ENCODE results near the gene EXT2. TPM values are rescaled to one million over a fixed set of nuclear protein-coding genes. Genes with fewer than 3 reads are reported as not detected.

EXT2 gene
- total and polyA plus RNA-seq, 10 of the 15 experiments (the other 5 are each of a cell fraction or from before 2014, with no cell fraction given): 3.8 to 31.4 (median 17.9) TPM

DNA sequence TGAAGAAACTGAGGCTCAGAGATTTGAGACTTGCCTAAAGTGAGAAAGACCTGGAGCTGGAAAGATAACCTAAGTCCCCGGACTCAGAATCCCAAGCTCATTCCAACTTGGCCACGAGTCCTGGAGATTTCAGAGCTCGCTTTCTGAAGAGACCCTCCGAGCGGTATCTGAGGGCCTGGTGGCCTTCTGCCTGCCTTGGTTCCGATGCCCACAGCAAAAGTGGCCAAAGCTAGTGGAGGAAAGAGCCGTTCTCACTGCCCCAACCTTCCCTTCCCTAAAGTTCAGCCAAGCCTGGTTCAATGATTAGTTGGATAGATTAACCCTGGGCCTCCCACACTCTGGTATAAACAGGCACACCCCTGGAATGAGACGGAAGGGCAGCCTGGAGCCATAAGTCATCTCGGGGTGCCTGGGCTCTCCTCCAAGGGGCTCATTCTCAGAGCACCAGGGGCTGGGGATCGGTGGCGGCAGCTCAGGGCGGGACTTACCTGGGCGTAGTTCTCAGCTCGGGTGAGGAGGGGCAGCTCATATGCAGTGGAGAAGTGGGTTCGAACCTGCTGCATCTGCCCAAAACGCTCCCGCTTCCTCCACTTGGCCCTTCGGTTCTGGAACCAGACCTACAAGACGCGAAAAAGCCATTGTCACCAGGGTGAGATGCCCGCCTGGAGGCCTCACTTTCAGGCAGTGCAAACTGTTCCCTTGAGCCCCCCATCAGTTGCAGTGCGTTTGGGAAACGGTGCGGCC lies 171.7 kb downstream of the EXT2 start:
- ChIA-PET POLR2A (no interaction called here), CTCF (interaction anchor here (0.7 to 1.5 kb wide), 4 partner anchors 11 to 173 kb away, joined by 3 to 4 read pairs (median 3); no protein-coding TSS in a partner anchor), SMC1A (ENCODE audit: uncharacterized antibody, unreplicated experiment) (interaction anchor here (1.0 to 1.3 kb wide), 2 partner anchors 19 to 134 kb away, joined by 4 read pairs; no protein-coding TSS in a partner anchor), RAD21 (ENCODE audit: unreplicated experiment) (no interaction called here)
- H3K79me2 ChIP-seq (ENCODE audit: control insufficient read depth, insufficient read depth, low read length): no peaks in the 10 kb centered on the region
- DNase-seq (ENCODE audit: low read depth, low spot score): no peak
- ATAC-seq: no peak
- intact Hi-C loops (cut with micrococcal nuclease; ENCODE audit: unreplicated experiment): no loop called here
- TF ChIP-seq YY1 (IDR thresholded peaks at IDR 0.05; ENCODE audit: low read depth, low read length): no peak
- no peak for TF ChIP-seq MYC (IDR thresholded peaks at IDR 0.05; ENCODE audit: insufficient read depth, insufficient read length, insufficient replicate concordance, low read length, severe bottlenecking)
- no peak for TF ChIP-seq EGR1 (IDR thresholded peaks at IDR 0.05; ENCODE audit: borderline replicate concordance in 1 of 2, low read depth in 2 of 2, low read length in 2 of 2)
- TF ChIP-seq PAX5 (IDR thresholded peaks at IDR 0.05; ENCODE audit: borderline replicate concordance, low read depth, low read length): no peak
- TF ChIP-seq IKZF1 (conservative IDR thresholded peaks at IDR 0.05): no peak
- no peak for TF ChIP-seq TAF1 (IDR thresholded peaks at IDR 0.05; ENCODE audit: borderline replicate concordance, low read depth, low read length)
- no peak for TF ChIP-seq ESRRA (IDR thresholded peaks at IDR 0.05; ENCODE audit: low read length)
- no peak for TF ChIP-seq SMC3 (IDR thresholded peaks at IDR 0.05; ENCODE audit: borderline replicate concordance, low read length)
- no peak for TF ChIP-seq BHLHE40 (IDR thresholded peaks at IDR 0.05; ENCODE audit: borderline replicate concordance in 1 of 2, low read depth in 2 of 2, low read length in 1 of 2)
- no peaks in the 10 kb centered on the region for H3K4me1 ChIP-seq (ENCODE audit: control insufficient read depth, insufficient read depth, low read length)
- 44% methylated on average over 24 of the region's 24 CpGs for WGBS (ENCODE audit: insufficient coverage, insufficient replicate concordance, low lambda C conversion rate, missing lambda C conversion rate)
- BruUV-seq (replicated peaks): no TSS peak
- in situ Hi-C loops (cut with MboI): no loop called here
- H3K36me3 ChIP-seq (ENCODE audit: control insufficient read depth in 2 of 2, insufficient read depth in 2 of 2, low read length in 1 of 2): no peaks in the 10 kb centered on the region
- FAIRE-seq: no peak
- no peaks in the 10 kb centered on the region; a peak in 2 of 4 replicates for H3K27me3 ChIP-seq (replicated peaks in 1 of 2; ENCODE audit: control insufficient read depth in 2 of 2, insufficient read depth in 2 of 2, low read length in 1 of 2)
- no peaks in the 10 kb centered on the region for H3K9me3 ChIP-seq (replicated peaks; ENCODE audit: control insufficient read depth, insufficient read depth, low read length)
- no peak overlapping the region for H3K4me2 ChIP-seq (ENCODE audit: control insufficient read depth, insufficient read depth)
- no peaks in the 10 kb centered on the region for H4K20me1 ChIP-seq (ENCODE audit: control insufficient read depth, insufficient read depth)
- H3K4me3 ChIP-seq: no peak overlapping the region
- no peak overlapping the region for H3K27ac ChIP-seq (ENCODE audit: control insufficient read depth, insufficient read depth)
- no peak overlapping the region for H2AFZ ChIP-seq (ENCODE audit: control insufficient read depth, low read depth, low read length)
- no peak overlapping the region for H3K9ac ChIP-seq (ENCODE audit: control insufficient read depth, insufficient read depth, low read length)

Data from GM12878 (cell line).